ENCODE data around the gene L1CAM.

Gene L1CAM

GRCh38 chrX:153874366-153875125 is 11.4 kb downstream of the L1CAM start:
- Histone ChIP-seq H3K4me3 (ENCODE audit: insufficient read length, low read depth) (no peak overlapping the region), H3K9ac (ENCODE audit: insufficient read length, low read depth) (no peak overlapping the region), H3K4me1 (ENCODE audit: insufficient read depth, insufficient read length) (peaks cover 2% of the 10 kb centered on the region), H3K9me3 (ENCODE audit: insufficient read depth, low read length) (no peaks in the 10 kb centered on the region), H3K27me3 (ENCODE audit: insufficient read depth, insufficient read length) (no peaks in the 10 kb centered on the region), H3K36me3 (ENCODE audit: insufficient read depth, insufficient read length, low read length) (peaks cover 35% of the 10 kb centered on the region)
- TF ChIP-seq SUZ12 (IDR thresholded peaks at IDR 0.05; ENCODE audit: extremely low read depth, insufficient read depth, insufficient read length) (no peak), ZNF274 (IDR thresholded peaks at IDR 0.05; ENCODE audit: low read depth, low read length) (no peak), YY1 (IDR thresholded peaks at IDR 0.05; ENCODE audit: insufficient read depth, insufficient read length) (no peak)
- no peak for DNase-seq (ENCODE audit: low read depth, low spot score)

- Histone ChIP-seq H3K4me3 (ENCODE audit: insufficient read length, low read depth) (no peak overlapping the region), H3K4me1 (ENCODE audit: insufficient read depth, insufficient read length) (no peaks in the 10 kb centered on the region), H3K9me3 (ENCODE audit: insufficient read depth, low read length) (no peaks in the 10 kb centered on the region), H3K27me3 (ENCODE audit: insufficient read depth, insufficient read length) (no peaks in the 10 kb centered on the region), H3K9ac (ENCODE audit: insufficient read length, low read depth) (no peak overlapping the region), H3K36me3 (ENCODE audit: insufficient read depth, insufficient read length, low read length) (peaks cover 41% of the 10 kb centered on the region)
- no peak for DNase-seq (ENCODE audit: low read depth, low spot score)
- TF ChIP-seq ZNF274 (IDR thresholded peaks at IDR 0.05; ENCODE audit: low read depth, low read length) (no peak), YY1 (IDR thresholded peaks at IDR 0.05; ENCODE audit: insufficient read depth, insufficient read length) (no peak), SUZ12 (IDR thresholded peaks at IDR 0.05; ENCODE audit: extremely low read depth, insufficient read depth, insufficient read length) (no peak)
These were observed 11.9 kb downstream of the L1CAM start for GRCh38 chrX:153874085-153874365.

- DNase-seq (ENCODE audit: low read depth, low spot score): peak; percentile 27
- peaks cover 46% of the 10 kb centered on the region for H3K36me3 ChIP-seq (ENCODE audit: insufficient read depth, insufficient read length, low read length)
- no peak overlapping the region for H3K4me3 ChIP-seq (ENCODE audit: insufficient read length, low read depth)
- no peak overlapping the region for H3K9ac ChIP-seq (ENCODE audit: insufficient read length, low read depth)
- no peaks in the 10 kb centered on the region for H3K27me3 ChIP-seq (ENCODE audit: insufficient read depth, insufficient read length)
- H3K4me1 ChIP-seq (ENCODE audit: insufficient read depth, insufficient read length): no peaks in the 10 kb centered on the region
- no peaks in the 10 kb centered on the region for H3K9me3 ChIP-seq (ENCODE audit: insufficient read depth, low read length)
- TF ChIP-seq YY1 (IDR thresholded peaks at IDR 0.05; ENCODE audit: insufficient read depth, insufficient read length) (no peak), ZNF274 (IDR thresholded peaks at IDR 0.05; ENCODE audit: low read depth, low read length) (no peak), SUZ12 (IDR thresholded peaks at IDR 0.05; ENCODE audit: extremely low read depth, insufficient read depth, insufficient read length) (no peak)
These were observed 12.5 kb downstream of the L1CAM start for GRCh38 chrX:153873282-153874084.

- Histone ChIP-seq H3K4me3 (ENCODE audit: insufficient read length, low read depth) (no peak overlapping the region), H3K36me3 (ENCODE audit: insufficient read depth, insufficient read length, low read length) (peaks cover 57% of the 10 kb centered on the region), H3K27me3 (ENCODE audit: insufficient read depth, insufficient read length) (no peaks in the 10 kb centered on the region), H3K9ac (ENCODE audit: insufficient read length, low read depth) (no peak overlapping the region), H3K4me1 (ENCODE audit: insufficient read depth, insufficient read length) (no peaks in the 10 kb centered on the region), H3K9me3 (ENCODE audit: insufficient read depth, low read length) (no peaks in the 10 kb centered on the region)
- TF ChIP-seq YY1 (IDR thresholded peaks at IDR 0.05; ENCODE audit: insufficient read depth, insufficient read length) (no peak), ZNF274 (IDR thresholded peaks at IDR 0.05; ENCODE audit: low read depth, low read length) (no peak), SUZ12 (IDR thresholded peaks at IDR 0.05; ENCODE audit: extremely low read depth, insufficient read depth, insufficient read length) (no peak)
- no peak for DNase-seq (ENCODE audit: low read depth, low spot score)
These were observed 13.8 kb downstream of the L1CAM start for GRCh38 chrX:153871946-153872878.

- DNase-seq (ENCODE audit: low read depth, low spot score): no peak
- H3K9ac ChIP-seq (ENCODE audit: insufficient read length, low read depth): no peak overlapping the region
- no peak overlapping the region for H3K4me3 ChIP-seq (ENCODE audit: insufficient read length, low read depth)
- TF ChIP-seq SUZ12 (IDR thresholded peaks at IDR 0.05; ENCODE audit: extremely low read depth, insufficient read depth, insufficient read length): no peak
- peaks cover 65% of the 10 kb centered on the region for H3K36me3 ChIP-seq (ENCODE audit: insufficient read depth, insufficient read length, low read length)
- H3K9me3 ChIP-seq (ENCODE audit: insufficient read depth, low read length): no peaks in the 10 kb centered on the region
- no peaks in the 10 kb centered on the region for H3K4me1 ChIP-seq (ENCODE audit: insufficient read depth, insufficient read length)
- H3K27me3 ChIP-seq (ENCODE audit: insufficient read depth, insufficient read length): no peaks in the 10 kb centered on the region
These were observed 14.5 kb downstream of the L1CAM start for GRCh38 chrX:153871451-153871850.

- no peaks in the 10 kb centered on the region for H3K4me1 ChIP-seq (ENCODE audit: insufficient read depth, insufficient read length)
- no peak for TF ChIP-seq YY1 (IDR thresholded peaks at IDR 0.05; ENCODE audit: insufficient read depth, insufficient read length)
- no peak for TF ChIP-seq SUZ12 (IDR thresholded peaks at IDR 0.05; ENCODE audit: extremely low read depth, insufficient read depth, insufficient read length)
- no peak for TF ChIP-seq ZNF274 (IDR thresholded peaks at IDR 0.05; ENCODE audit: low read depth, low read length)
- H3K9ac ChIP-seq (ENCODE audit: insufficient read length, low read depth): no peak overlapping the region
- peaks cover 67% of the 10 kb centered on the region for H3K36me3 ChIP-seq (ENCODE audit: insufficient read depth, insufficient read length, low read length)
- H3K27me3 ChIP-seq (ENCODE audit: insufficient read depth, insufficient read length): no peaks in the 10 kb centered on the region
- no peak overlapping the region for H3K4me3 ChIP-seq (ENCODE audit: insufficient read length, low read depth)
- DNase-seq (ENCODE audit: low read depth, low spot score): no peak
- H3K9me3 ChIP-seq (ENCODE audit: insufficient read depth, low read length): no peaks in the 10 kb centered on the region
These were observed 15.1 kb downstream of the L1CAM start for GRCh38 chrX:153870791-153871360.
